Neural progenitor cell (in vitro differentiated cells): ENCODE data around the gene MKNK1.

Experiments used
- CTCF ChIP-seq: fragments of 200-600 bp; sonication (generic); IDR thresholded peaks from 2 replicates; pipeline ENCODE4 v1.5.1; 2017; ENCODE audit warnings: antibody characterized with exemption, mild to moderate bottlenecking
- EZH2 ChIP-seq: fragments of 200-600 bp; sonication (generic); IDR thresholded peaks from 2 replicates; pipeline ENCODE4 v1.6.1; 2017; ENCODE audit warnings: antibody characterized with exemption, mild to moderate bottlenecking, moderate library complexity

- TF ChIP-seq CTCF: peak; percentile 82
- peak; percentile 62 for TF ChIP-seq EZH2
These were observed 71.4 kb downstream of the MKNK1 start for GRCh38 chr1:46532498-46533178.
